Measurements from ENCODE around the gene DUT.

GRCh38 chr15:48340111-48340510, 8.9 kb downstream of the DUT start:
- TF ChIP-seq CTCF (conservative IDR thresholded peaks at IDR 0.05) (no peak), EZH2 (IDR thresholded peaks at IDR 0.05; ENCODE audit: low read depth) (no peak)
